Hypothalamus (tissue), 51 donors: ENCODE data around the gene CFAP100.

ENCODE experiments used
- DNase-seq, 51 donors: peaks; one replicate each; lab custom pipeline; 2025; lab: John Stamatoyannopoulos, UW

CFAP100 gene

GRCh38 chr3:126394179-126394976, at the start of gene CFAP100:
Gene CFAP100, plus strand, starts transcription at chr3:126394909. Its CDS starts 1,092 bp downstream, at chr3:126396001.
- DNase-seq: peak in 36 of 51 donors; percentile 11 to 79 (median 58)

DNA sequence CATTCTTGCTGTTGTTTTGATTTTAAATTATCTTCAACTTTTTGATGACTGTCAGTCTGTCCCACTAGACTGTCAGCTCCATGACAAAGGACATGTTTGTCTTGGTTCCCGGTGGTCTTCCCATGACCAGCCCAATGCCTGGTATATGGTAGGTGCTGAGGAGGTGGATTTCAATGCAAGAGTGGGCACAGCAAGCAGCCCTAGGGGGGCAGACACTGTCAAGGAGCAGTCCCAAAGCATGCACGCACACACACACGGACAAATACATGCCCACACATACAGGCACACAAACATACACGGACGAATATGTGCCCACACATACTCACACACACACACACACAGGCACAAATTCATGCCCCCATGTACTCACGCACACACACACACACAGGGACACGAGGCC, 49.5 kb upstream of the CFAP100 start:
- DNase-seq: no peak

- no peak for DNase-seq
Observed at GRCh38 chr3:126345641-126346460, 48.9 kb upstream of the CFAP100 start.

DNA sequence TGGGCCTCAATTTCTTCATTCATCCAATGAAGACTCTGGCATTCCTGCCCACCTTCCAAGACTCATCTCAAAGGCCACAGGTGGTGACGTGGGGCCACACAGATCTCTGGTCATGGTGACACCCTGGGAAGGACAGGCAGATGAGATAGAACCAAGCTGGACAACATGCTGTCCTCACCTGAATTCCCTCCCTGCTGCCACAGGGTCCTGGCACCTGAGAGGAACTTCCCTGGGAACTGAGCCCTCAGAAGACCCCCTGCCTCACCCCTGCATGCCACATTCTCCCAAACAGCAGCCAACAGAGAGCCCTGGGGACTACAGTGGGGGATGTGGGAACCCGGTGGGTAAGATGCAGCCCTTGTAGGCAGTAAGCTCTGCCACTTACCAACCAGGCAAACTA, 48.2 kb upstream of the CFAP100 start:
- DNase-seq: no peak

DNA sequence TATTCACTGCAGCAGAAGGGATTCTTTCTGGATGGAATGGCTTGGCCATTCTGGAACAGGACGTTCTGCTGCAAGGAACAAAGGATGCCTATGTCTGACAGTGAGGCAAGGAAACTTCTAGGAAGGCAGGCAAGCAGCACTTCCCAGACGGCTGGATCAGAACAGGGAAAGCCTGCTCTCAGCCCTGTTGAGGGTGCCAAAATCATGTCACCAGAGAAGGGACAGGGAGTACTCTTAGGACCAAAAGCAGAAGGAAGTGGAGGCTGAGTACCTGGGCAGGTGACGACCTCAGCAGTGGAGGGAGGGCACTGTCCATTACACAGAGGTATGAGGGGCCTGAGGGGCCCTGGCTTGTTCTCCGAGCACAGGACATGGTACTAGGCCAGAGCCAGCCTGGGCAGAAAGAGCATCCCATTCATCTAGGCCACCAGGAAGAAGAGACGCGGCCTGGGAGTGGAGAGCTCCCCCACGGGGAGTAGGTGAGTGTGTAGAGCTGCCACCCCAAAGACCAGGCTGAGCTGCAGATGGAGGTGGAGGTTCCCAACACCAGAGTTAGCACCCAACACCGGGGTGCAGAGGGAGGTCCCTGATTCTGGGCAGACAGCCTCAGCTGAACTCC, 47.1 kb upstream of the CFAP100 start:
- peak in 3 of 51 donors; percentile 20 to 46 (median 29) for DNase-seq

- DNase-seq: no peak
Observed at GRCh38 chr3:126348308-126348920, 46.3 kb upstream of the CFAP100 start.

DNA sequence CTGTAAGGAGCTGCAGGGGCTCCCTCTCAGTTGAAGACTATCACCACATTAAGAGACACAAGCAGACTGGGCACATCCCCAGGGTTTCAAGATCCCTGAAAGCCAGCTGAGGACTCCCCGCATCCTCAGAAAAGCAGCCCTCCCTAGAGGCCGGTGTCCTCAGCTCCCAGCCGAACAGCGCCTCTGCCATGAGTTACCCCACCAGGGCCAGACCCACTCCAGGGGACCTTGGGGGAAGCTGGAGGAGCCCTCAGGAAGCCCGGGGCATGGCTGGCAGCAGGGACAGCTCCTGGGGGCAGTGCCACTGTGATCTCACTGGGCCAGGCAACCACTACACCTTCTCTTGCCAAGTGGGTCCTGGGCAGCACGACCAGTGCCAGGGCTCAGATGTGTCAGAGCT, 45.6 kb upstream of the CFAP100 start:
- DNase-seq: no peak

- no peak for DNase-seq
Observed at GRCh38 chr3:126349611-126350501, 44.9 kb upstream of the CFAP100 start.

- no peak for DNase-seq
Observed at GRCh38 chr3:126350502-126351085, 44.1 kb upstream of the CFAP100 start.

- no peak for DNase-seq
Observed at GRCh38 chr3:126351086-126351770, 43.5 kb upstream of the CFAP100 start.

DNA sequence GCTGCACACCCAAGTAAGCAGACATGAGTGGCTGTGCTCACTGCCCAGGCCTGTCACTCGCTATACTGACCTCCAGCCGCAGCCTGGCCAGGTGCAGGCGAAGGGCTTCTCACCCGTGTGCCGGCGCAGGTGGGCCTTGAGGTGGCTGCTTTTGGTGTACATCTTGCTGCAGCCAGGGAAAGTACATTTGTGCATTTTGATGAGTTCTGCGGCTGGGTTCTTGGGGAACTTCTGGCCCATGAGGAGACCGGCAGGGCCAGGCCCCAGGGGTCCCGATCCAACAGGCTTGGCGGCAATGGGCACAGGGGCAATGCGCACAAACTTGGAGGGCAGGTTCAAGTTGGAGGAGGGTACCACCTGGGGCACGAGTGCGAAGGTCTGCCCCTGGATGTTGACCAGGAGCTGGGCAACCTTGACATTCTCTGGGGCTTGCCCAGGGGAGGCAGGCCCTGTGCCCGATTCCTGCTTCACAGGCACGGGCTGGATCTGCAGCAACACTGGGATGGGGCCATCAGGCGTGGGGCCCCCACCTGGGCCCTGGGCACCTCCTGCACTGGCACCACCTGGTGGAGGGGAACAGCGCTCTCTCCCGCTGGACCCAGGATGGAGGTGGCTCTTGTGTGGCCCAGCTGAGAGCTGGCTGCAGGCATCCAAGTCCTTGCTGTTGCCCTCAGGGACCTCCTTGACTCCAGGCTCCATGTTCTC, 42.8 kb upstream of the CFAP100 start:
- DNase-seq: no peak

- no peak for DNase-seq
Observed at GRCh38 chr3:126352476-126353454, 41.9 kb upstream of the CFAP100 start.

- no peak for DNase-seq
Observed at GRCh38 chr3:126353694-126354321, 40.9 kb upstream of the CFAP100 start.

- DNase-seq: no peak
Observed at GRCh38 chr3:126354776-126355175, 39.9 kb upstream of the CFAP100 start.

- DNase-seq: no peak
Observed at GRCh38 chr3:126355251-126355650, 39.5 kb upstream of the CFAP100 start.

- peak; percentile 73 to 99 (median 95) for DNase-seq
Observed at GRCh38 chr3:126355777-126356372, 38.8 kb upstream of the CFAP100 start.
